Muscle of arm (tissue), 12 donors: ENCODE measurements around the gene KDELR3. TPM values are rescaled to one million over a fixed set of nuclear protein-coding genes. Genes with fewer than 3 reads are reported as not detected.
"Not testable (repeated sequence)": the region's sequence is repeated elsewhere in the genome, so short reads cannot be mapped to it uniquely, and the experiment has no call there.

Source experiments
- DNase-seq: peaks from one replicate; pipeline ENCODE4 v3.0.0-alpha.2; 2013
- polyA plus RNA-seq, 12 donors: library from polyadenylated mRNA; unstranded; fragments of 120-200 nt; gene quantifications; one replicate each; pipeline ENCODE4 v1.2.1, GENCODE V29; 2013; ENCODE audit not compliant: insufficient read length in 12 of 12

KDELR3 gene
- polyA plus RNA-seq, 12 donors = 22.9 to 55.8 (median 33.7) TPM; not detected in 1

DNA sequence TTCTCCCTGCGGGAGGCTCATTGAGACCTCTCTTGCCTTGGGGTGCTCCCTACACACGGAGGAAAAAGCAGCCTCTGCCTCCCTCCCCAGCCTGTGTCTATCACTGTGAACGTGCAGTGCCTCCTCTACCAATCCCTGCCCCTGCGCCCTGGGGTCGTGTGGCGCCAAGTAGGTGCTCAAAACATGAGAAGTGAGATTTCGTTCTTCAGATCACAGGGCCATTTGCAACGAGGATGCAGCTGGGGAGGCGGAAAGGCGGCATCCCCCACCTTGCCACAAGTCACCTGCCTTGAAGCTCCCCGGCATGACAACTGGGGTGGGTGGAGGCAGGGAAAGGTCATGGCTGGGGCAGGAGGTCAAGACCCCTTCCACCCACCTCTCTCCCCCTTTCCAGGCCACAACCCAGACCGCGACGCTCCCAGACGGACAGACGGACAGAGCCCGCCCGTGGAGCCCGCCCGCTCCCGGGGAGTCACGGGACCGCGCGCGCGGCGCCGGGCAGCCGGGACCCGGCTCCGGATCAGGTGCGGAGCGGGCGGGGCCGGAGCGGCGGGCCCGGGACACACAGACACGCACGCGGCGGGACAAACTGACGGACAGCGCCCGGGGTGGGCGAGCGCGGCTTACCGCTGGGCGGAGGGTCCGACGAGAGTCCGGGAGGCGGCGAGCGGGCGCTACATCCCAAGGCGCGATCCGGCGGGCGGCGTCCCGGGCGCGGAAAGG is 13.4 kb upstream of the KDELR3 start:
- DNase-seq = no peak

DNA sequence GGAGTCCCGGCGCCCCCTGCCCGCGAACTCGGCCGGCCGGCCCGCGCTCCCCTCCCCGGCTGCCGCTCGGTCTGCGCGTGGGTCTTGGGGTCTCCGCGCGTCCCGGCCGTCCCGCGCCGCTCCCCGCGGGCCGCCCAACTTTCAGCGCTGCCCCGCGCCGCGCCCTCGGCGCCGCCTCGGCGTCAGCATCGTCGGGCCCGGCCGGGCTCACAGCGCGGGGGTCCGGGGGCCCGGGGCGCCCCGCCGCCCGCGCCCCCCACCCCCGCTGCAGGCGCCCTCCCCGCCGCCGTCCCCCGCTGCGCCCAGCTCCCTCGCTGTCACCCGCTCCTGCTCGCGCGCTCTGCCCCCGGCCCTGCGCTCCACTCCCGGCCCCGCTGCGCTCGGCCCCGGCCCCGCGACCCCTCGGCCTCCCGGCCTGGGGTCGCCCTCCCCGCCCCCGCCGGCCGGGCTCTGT is 12.8 kb upstream of the KDELR3 start, which contains the start of gene KCNJ4:
TSS of gene KCNJ4 (minus strand) at position 124 of the 454 bp plus-strand sequence. CDS start 27,067 bp downstream, outside the sequence.
- DNase-seq = no peak

GRCh38 chr22:38455530-38456271 is 12.2 kb upstream of the KDELR3 start:
- peak; percentile 40 for DNase-seq

GRCh38 chr22:38456272-38456835 is 11.5 kb upstream of the KDELR3 start:
- DNase-seq = no peak

DNA sequence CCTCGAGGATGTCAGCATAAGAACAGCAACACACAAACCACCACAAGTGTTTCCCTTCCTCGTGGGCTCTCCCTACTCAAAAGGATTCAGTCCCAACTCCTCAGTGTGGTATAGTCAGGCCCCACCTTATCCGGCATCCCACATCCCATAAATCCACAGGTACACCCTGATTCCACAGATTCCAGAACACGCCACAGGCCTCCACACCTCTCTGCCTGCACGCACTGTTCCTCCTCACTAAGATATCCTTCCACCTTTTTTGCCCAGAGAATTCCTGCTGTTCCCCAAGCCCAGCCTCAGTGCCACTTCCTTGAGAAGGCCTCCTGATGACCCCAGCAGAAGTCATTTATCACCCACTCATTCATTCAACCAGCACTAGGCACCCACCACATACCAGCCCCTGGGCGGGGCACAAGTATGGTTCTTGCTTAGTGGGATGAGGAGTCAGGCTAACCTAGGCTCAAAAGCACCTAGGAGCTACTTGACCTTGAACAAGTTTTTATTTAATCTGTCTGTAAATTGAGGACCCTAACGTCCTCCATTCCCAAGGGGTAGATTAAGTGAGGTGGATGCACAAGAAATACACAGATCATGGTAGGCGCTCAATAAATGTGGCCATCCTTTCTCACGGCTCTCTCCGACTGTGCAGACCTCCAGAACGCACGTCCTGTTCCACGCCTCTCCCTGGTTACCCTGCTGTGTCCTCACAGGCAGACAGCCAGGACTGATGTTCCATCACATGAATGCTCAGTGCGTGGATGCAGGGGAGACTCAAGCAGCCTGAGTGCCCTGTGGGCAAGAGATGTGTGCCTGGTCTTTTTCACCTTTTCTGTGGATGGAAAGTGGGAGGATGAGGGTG is 10.8 kb upstream of the KDELR3 start:
- no peak for DNase-seq

- DNase-seq = no peak
Observed at GRCh38 chr22:38460426-38460840, 7.5 kb upstream of the KDELR3 start.

GRCh38 chr22:38461057-38461413 is 6.9 kb upstream of the KDELR3 start:
- DNase-seq = no peak

DNA sequence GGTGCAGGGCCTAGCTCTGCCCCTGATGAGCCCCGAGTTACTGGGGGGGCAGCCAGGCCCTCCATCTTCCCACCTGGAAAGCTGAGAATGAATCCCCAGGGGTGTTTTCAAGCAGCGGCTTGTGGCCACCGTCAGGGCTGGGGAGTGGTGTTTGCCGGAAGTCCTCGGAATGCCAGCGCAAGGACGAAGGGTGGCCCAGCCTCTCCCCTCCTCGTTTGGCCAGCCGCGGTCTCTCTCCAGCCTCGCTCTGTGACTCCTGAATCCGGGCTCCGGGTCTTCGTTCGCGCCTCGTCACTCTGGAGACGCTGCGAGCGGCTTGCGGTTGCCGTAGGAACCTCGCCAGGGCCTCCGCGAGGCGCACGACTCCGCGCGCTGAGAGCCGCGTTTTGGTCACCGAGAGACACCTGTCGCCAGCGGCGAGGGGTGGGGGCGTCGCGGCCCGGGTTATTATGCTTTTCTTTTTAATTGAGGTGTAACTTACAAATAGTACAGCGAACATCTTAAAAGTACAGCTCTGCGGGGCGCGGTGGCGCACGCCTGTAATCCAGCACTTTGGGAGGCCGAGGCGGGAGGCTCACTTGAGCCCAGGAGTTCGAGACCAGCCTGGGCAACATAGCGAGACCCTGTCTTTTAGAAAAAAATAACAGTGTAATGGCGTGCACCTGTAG is 6.3 kb upstream of the KDELR3 start:
- peak; percentile 83 for DNase-seq

DNA sequence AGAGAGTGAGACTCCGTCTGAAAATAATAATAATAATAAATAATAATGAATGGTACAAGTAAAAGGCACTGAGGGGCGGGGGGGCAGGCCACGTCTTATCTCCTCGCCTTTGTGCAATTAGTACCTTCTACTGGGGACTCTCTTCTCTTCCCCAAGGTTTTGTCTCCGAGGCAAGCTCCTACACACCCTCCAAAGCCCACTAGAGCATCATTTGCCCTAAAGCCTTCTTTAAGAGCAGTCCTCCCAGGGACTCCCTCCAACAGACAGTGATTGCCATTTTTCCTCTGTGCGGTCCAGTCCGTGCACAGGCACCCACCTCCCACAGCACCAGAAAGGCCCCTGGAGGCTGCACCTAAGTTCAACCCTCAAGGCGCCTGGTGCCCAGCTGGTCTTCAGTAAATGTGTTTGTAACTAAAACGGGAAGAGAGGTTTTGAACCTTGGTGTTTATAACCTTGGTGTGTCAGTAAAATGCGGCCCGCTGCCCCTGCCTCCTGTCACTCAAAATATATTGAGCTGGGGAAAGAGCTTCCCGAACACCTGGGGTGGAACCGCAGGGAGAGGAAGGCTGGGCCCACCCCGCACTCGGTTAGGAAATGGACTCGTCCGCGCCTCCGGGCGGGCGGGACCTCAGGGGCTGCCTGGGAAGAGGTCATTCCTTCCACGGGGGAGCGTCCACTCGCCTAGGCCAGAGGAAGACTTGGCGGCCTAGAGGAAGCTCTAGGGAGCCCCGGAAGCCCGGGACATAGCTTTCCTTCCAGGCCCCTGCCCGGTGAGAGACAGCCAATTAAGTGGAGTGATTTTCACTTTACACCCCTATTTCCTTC is 4.7 kb upstream of the KDELR3 start:
- DNase-seq = no peak

GRCh38 chr22:38464992-38465672 is 2.8 kb upstream of the KDELR3 start:
- no peak for DNase-seq

GRCh38 chr22:38465673-38466490 is 2.0 kb upstream of the KDELR3 start:
- DNase-seq = no peak

DNA sequence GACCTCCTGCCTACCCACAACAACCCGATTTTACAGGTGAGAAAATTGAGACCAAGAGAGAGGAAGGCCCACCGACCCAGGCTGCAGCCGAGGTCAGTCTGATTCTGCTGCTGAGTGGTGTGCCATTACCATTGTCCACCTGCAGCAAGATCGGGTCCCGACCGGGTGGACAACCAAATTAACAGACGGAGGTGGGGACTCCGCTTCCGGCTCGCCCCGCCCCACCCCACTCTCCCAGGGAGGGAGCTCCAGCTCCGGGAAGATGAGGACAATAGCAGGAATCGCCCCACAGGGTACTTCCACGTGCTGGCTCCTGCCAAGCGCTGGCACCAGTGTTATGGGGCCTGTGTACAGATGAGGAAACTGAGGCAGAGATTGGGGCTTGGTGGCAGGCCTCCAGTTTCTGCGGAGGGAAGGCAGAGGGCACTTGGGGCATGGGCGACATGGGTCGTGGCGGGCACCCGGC is 425 bp upstream of the KDELR3 start:
- DNase-seq = no peak

GRCh38 chr22:38468443-38469305 is 778 bp downstream of the KDELR3 start:
- peak; percentile 29 for DNase-seq

GRCh38 chr22:38469306-38469781 is 1.4 kb downstream of the KDELR3 start:
- DNase-seq = no peak

DNA sequence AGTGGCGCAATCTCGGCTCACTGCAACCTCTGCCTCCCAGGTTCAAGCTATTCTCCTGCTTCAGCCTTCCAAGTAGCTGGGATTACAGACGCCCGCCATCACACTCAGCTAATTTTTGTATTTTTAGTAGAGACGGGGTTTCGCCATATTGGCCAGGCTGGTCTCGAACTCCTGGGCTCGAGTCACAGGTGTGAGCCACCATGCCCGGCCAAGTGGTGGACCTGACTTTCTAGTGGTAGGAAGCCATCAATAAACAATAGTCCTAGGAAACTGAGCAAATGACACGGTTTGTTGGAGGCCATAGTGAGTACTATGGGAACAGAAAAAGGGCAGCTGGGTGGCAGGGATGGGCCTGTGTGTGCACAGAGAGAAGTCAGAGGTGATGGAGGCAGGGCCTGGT is 2.3 kb downstream of the KDELR3 start:
- DNase-seq = not testable (repeated sequence)

DNA sequence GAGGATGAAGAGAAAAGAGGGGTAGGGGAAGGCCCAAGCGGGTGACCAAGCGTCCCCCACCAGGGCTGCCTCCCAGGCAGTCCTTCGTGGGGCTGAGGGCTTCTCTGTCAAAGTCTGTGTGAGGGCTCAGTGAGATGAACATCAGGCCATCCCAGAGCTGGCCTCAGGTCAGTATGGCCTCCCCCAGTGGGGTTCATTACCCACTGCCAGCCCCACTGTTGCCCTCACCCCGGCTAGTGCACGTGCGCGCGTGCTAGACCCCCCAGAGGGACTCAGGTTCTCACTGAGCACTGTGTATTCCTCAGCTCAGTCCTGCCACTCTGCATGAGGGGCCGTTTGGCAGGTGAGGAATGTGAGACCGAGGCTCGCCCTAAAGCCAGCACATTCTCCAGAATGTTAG is 3.3 kb downstream of the KDELR3 start:
- DNase-seq = no peak

DNA sequence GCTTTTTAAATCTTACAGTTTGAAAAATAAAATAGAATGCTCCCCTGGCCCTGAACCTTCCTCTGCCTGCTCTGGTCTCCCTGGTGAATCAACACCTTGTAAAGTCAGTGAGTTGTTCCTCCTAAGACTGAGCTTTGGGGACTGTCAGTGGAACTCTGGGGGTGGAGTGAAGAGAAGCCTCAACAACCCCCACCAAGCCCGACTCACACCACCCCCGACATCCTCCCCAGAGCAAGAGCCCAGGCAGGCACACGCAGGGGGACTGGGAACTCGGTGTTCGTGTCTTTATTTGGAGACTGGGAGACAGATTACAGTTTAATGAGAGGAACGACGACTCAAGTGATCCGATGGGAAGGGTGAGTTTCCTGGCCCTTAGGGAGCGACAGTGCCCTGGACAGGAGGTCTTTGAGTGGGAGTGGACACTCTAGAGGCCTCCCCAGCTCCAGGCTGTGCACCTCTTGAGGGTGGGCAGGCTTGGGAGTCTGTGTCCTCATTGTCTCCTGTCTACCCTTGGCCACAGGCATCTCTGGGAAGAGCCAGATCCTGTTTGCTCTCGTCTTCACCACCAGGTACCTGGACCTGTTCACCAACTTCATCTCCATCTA is 6.2 kb downstream of the KDELR3 start:
- no peak for DNase-seq
